HG03442 (cell line): Measurements from ENCODE around the gene ARSG.

Experiments
- ATAC-seq: cut with Tn5 transposase; IDR thresholded peaks from one replicate; pipeline ENCODE4 v1.9.1; 2021; ENCODE audit warnings: mild to moderate bottlenecking, moderate library complexity; ENCODE audit not compliant: unreplicated experiment

Gene ARSG

DNA sequence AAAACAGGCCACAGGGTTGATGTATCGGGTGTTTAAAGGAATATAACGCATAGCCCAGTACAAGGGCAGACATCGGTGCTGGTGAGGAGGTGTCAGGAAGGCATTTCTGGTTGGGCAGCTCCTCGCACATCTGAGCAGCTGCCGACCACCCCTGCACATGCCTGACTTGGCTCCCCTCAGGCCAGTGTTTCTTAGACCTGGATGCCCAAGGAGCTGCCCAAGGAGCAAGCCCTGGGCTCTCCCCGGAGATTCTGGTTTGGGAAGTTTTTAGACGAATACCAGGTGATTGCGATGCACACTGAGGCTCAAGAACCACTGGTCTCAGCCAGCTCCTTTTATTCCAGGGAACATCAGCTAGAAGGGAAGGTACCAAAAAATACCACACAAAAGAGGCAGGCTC is 154.4 kb downstream of the ARSG start:
- ATAC-seq, result no peak

DNA sequence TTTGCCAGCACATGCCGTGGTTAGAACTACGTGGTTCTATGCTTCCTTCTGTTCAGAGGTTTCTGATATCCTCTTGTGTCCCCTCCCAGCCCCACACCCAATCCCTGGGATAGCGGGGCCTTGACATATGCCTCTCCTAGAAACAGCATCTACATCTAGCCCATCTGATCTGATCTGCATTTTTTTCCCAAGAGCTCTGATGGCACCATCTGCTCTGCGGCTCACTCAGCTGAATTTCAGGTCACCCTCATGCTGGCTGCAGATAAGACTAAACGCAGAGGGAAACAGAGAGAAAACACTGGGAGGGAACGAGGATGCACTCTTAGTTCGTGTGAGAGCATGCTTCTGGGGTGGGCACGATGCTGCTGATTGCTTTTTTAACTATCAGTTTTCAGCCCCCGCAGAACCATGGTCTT is 155.3 kb downstream of the ARSG start:
- ATAC-seq, result no peak

DNA sequence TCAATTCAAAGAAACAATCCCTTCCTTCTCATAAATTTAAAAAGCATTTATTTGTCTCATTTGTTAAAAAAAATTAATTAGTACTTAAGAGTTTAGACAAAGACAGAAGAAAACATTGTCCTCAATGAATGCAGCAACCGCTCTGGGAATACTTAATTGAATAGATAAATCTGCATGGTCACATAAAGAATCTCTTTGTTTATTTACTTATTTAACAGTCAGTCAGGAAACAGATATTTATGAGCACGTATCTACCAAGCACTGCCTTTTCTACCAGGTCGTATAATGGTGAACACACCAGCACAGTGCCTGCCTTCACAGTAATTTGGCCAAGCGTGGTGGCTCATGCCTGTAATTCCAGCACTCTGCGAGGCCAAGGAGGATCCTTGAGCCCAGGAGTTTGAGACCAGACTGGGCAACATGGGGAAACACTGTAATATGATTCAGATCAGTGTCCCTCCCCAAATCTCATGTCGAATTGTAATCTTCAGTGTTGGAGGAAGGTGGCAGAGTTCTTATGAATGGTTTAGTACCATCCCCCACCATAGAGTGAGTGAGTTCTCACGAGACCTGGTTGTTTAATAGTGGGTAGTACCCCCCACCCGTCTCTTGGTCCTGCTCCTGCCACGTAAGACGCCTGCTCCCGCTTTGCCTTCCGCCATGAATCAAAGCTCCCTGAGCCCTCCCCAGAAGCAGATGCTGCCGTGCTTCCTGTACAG is 157.9 kb downstream of the ARSG start:
- ATAC-seq, result no peak

DNA sequence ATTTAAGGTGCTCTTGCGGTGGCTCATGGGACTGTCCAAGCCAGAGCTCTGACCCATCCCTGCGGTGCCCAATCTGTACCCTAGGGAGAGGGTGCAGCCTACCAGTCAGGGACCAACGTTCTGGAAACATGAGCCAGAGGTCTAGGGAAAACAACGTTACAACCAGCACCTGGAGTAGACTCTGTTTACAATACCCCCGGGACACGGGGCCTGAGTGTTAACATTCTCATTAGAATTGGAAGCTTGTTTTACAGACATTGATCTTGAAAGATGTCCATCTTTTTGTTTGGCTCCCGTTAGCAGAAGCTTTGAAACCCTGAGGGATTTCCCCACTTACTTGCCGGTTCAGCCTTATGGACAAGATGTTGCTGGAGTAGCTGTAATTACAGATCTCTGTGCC is 159.1 kb downstream of the ARSG start:
- ATAC-seq, result no peak

DNA sequence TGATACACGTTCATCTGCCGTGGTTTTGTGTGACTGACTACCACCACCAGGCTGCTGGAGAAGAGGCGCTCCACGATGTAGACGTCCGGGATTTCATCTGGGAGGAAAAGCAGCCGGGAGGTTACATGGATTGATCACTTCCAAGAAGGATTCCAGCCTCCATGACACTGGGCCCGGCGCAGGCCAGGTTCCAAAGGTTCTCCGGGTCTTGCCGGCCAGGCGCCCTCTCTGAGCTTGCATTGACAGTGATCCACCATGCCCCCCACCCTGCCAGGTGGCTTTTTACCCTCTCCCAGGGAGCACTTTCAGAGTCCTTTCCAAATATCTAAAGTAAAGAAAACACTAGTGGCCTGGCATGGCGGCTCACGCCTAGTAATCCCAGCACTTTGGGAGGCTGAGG is 159.5 kb downstream of the ARSG start:
- no peak for ATAC-seq

DNA sequence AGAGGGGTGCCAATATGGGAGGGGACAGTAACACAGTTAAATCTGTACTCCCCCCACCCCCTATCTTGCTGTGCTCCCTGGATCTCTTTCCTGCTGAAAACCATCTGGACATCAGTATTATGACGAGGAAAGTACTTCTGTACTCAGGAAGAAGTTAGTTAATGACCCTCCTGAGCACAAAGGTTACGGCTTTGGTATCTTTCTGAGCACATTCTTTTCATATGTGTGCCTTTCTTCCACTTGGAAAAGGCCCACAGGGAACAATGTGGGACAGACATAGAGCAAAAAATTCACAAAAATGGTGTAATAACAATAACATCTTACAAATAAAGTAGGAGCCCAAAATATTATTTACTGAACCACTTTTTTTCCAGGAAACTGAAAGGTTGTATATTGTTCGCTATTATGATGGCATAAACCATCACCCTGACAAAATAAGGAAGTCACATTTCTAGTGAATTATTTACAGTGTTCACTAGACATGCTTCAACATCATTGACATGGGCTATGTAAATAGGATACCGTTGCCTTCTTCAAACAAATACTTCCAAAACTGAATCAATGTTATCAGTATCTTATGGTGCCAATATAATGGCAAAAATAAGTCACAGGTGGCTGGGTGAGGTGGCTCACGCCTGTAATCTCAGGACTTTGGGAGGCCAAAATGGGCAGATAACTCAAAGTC is 160.5 kb downstream of the ARSG start:
- ATAC-seq, result no peak

DNA sequence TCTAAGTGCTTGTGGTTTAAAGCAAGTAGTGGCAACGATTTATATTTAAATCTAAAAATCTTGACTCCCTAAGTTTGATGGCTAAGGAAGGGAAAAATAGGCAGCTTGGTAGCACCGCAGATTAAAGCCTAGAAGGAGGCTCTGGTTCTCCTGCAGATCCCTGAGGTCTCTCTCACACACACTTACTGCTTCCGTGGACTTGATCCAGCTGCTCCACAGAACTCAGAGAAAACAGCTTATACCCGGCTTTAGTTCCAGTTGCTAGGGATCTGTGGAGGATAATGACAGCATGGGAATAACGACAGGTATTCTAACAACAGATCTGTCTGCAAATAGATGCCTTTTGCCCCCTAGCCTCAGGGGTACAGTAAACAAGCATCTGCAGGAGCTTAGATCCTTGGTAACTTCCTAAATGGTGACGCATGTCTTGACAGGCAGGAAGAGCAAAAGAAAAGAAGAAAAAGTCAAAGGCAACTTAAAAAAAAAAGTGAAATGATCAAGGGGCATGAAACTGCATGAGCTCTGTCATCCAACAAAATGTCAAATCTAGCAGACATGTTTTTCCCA is 161.5 kb downstream of the ARSG start:
- ATAC-seq, result no peak

DNA sequence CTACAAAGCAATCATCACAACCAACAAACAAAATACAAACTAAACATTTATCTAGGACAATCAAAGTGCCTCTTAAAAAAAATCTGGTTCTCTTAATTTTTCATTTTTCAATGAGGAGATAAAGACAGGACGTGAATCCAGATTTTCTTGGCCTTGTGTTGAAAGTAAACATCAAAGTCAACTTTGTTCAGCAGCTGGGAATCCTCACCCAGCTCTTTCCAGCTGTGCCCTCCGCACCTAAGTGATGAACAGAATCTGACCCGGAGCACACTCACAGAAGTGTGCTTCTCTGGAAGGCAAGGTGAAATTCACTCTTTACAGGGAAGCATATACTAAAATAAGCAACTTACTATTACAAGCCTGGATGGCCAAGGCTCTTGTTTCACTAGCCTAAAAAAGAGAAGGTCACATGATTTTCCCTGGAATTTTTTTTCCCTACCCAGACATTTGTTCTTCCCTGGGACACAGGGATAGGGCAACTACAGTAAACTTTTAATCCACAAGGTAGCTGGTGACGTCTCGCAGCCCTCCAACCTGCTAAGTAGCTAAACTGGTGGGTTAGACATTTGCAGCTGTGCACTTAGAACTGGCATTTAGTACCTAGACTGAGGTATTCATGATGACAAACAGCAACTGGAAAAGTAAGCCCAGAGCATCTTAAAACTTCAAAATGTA is 162.8 kb downstream of the ARSG start:
- no peak for ATAC-seq

DNA sequence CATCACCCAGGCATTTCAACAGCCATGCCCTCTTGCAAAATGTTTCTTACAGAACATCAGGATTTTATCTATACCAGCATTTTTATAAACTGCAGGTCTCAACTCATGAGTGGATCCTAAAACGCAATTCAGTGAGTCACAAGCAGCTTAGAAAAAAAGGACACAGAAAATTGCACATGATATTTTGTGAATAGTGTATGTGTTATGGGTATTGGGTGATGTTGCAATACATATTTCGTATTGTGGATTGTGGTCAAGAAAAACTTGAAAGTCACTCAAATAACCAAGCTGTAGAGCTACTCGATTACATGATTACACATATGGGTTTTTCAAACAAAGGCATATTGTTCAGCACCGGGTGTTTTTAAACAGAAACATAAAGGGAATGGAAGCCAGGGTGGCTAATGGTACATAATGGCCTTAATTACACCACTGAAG is 164.6 kb downstream of the ARSG start:
- ATAC-seq, result no peak

DNA sequence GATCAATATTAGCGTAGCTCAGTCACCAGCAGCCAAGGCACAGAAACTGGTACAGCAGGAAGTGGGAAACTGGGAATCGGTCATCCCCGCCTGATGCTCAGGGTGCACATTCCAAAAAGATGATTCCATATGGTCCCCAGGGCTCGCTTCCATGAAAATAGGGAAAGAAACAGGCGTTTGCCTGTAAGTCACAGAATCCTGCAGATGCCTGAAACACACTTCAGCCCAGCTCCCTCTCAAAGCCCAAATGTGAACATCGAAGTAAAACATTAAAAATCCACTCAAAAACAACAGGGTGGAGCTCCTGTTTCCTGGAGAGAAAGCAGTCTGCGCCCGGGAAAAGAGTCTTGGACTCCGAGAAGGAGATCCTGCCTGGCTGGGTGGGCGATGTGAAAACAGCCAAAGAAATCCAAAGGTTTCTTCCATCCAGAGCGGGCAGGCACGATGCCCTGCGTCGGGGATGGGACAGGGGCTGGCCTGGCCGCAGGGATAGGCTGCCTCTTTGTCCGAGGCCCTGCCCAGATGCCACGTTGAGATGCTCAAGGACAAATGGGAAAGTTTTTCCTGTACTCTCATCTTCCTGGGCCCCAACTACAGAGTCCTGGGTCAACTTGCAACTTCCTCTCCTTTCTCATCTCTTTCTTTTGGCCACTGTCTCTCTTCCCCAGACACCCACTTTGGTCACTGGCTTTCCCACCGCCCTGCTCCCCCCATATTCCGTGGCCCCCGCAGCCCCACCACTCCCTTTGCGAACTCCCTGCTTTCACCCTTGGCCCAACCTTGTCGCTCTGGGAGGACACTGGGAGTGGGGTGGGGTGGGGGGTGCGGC is 165.3 kb downstream of the ARSG start:
- no peak for ATAC-seq

DNA sequence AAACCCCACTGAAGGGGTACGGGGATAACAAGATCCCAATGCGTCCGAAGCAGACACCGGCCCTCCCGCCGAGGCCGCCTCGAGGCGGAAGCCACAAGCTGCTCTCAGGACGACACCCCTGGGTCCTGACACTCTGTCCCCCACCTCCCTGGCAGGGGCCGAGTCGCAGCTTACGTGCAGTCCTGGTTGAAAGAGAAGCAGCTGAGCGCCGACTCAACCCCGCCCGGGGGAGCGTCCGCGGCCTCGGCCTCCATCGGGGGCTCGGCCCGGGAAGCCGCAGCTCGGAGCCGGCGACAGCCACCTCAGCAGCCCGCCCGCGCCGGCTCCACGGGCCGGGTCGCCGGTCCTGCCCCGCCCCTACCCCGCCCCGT is 165.9 kb downstream of the ARSG start, which contains the start of gene WIPI1:
Gene WIPI1 (minus strand): TSS at position 329 of the 371 bp plus-strand sequence. CDS start 75 bp downstream, at position 254.
- ATAC-seq, result peak; percentile 22

DNA sequence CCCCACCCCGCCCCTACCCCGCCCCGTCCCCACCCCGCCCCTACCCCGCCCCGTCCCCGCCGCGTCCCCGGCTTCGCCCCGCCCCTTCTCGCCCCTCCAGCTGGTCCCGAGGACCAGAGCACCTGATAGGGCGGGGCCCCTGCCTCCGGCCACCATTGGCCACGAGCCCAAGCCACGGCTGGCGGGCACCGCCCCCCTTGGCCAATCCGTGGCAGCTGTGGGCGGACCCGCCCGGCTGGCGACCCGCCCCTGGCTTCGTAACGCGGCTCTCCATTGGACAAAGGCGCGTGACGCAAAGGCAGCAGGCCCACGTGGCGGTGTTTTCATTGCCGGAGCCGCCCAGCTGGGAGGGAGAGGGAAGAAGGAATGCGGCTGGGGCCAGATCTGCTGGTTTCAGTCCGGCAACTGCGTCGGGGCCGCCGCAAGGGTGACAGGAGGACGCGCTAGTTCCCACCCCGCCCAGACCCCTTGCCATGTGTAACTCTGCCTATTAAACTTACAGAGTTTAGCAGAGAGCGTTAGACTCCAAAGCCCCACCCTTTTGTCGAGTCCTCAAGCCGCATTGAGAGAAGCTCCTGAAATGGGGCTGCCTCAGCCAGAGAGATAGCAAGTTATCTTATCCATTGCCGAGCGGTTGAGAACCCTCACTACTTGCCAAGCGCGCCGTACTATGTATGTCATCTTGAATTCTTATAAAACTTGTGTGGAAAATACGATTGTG is 166.4 kb downstream of the ARSG start:
- peak; percentile 69 for ATAC-seq

DNA sequence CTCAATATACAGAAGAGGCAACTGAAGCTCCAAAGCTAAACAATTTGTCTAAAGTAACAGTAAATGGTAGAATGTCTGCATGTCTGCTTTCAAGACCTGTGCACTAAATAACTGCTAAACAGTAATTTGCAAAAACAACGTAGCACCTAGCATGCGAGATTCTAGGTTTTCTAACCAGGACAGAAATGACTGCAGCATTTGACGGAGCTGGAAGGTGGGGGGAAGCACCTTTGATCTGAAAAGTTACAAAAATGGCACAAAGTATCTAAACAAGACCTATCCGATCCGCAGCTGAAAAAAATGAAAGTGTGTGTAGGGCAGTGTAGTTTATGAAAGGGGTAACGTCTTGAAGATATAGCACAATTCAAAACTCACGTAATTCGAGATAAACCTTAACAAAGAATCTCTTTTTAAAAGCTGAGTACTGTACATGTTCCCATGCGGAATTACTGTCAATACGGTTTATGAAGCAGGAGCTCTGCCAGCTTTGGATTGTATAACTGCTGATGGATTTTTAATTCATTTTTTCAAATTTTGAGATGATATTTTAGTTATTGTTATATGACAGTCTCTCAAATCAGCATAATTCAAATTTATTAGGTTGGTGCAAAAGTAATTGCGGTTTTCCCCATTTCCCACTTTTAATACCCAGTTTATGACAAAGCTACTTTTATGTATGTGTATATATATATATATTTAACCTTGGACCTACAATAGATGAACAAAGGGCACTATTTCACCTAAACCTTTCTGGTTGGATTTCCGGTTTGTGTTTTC is 167.2 kb downstream of the ARSG start:
- ATAC-seq, result no peak

DNA sequence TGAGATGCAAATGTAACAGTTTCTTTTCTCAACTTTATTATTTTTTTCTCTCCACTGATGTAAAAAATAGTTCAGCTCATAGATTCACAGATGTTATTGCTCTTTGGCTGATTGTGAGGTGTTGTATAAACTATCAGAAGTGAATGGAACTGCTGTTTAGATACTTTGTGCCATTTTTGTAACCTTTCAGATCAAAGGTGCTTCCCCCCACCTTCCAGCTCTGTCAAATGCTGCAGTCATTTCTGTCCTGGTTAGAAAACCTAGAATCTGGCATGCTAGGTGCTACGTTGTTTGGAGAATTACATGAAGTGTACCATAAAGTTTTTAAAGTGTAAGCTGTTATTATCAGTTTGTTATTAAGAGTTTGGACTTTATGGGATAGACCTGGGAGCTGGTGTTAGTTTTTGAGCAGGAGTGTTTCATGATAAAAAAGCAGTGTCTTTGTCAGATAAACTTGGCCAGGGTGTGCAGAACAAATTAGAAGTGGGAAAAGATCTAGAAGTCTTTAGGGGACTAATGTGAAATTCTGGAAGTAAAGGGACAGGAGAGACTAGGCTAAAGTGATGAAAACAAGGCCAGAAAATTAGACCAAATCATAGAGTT is 167.8 kb downstream of the ARSG start:
- peak; percentile 23 for ATAC-seq

DNA sequence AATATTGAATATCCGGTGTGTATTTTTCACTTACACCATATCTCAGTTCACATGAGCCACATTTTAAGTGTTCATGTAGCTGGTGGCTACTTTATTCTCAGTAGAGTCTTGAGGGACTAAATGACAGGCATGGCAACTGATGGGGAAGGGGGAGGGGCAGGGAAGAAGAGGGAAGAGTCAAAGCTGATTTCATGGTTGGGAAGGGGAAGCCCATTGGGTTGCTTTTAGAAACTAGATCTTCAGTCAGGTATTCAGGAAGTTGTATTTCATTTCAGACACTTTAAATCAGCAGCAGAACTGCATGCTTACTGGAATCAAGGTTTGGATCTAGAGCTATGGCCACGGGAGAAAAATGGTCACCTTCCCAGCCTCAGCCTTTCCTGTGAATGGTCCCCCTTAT is 168.9 kb downstream of the ARSG start:
- no peak for ATAC-seq

DNA sequence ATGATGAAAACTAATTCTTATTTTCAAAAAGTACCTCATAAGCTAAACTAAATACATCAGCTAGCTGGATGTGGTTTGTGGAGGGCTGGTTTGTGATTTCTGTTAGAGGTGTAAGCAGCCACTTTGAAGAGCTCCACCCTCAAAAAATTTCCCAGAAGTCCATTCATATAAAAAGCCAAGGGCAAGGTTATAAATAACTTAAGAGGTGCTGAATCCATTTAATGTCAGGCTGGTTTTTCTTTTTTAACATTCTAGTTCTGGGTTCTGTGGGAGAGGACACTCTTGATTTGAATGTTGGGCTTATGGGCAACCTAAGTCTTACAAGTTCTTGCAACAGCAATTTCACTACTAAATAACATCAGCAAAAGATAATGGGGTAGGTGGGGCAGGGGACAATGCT is 169.4 kb downstream of the ARSG start:
- ATAC-seq, result no peak

DNA sequence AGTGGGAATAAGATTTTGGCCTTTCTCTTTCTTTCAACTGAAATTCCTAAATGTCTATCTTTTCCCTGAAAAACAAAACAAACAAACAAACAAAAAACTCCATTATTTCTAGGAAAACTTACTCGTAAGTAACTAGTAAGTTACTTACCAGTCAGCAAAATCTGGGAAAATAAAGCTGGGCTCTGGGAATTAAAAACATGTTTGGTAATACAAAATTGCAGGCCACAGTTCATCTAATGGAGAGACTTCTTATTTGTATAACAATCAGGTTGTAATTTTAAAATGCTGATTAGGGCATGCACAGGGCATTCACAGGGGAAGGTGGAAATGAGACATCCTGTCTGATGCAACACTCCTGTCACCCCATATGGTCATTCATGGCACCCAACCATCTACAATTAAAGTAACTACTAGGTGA is 169.8 kb downstream of the ARSG start:
- ATAC-seq, result no peak

DNA sequence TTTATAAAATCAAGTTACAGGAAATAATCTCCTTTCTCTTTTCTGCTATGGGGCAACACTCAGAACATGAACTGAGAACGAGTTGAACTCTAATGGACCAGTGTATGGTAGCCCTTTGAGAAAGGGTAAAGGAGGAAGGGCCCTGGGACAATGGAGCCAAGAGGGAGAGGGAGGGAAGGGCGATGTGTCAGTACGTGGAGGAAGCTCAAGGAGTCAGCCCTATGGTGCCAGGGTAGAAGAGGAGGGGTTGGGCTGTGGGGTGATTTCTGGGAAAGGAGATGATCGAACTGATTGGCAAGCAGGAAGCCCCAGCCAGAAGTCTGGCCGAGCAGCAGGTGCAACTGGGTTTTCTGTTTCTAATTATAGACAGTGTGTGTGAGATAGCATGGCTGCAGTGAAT is 170.3 kb downstream of the ARSG start:
- ATAC-seq, result no peak
